ENCODE data around the gene RALGAPB. TPM values are rescaled to one million over a fixed set of nuclear protein-coding genes. Genes with fewer than 3 reads are reported as not detected.

The RALGAPB gene
- total RNA-seq, 6 experiments from 2014 or later, result 23.4 to 29.5 (median 26.7) TPM

DNA sequence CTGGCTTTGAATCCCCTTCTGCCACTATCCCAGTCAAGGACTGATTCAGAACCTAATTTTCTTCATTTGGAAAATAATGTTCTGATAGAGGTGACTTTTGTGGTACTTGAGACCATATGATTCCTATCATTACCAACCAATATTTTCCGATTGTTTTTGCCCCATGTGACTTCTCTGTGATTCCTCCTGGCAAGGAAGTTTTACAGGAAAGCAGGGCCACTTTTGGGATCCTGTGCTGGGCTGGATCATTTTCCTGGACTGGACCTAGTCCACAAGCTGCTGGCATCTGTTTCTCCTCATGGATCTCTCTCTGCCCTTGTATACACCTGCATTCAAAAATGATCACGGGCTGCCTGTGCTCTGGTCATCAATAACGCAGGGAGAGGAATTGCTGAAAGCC lies 23.6 kb upstream of the RALGAPB start:
- Mint-ChIP-seq H3K27ac (no peak overlapping the region), H3K4me1 (ENCODE audit: low read depth) (peaks cover 77% of the 10 kb centered on the region), H3K27me3 (ENCODE audit: insufficient read depth) (no peaks in the 10 kb centered on the region; the same call in 1 of the 2 replicates), H3K36me3 (ENCODE audit: low read depth) (peaks cover 35% of the 10 kb centered on the region), H3K4me3 (no peak overlapping the region), H3K9me3 (no peaks in the 10 kb centered on the region)
- TF ChIP-seq, protein P1, sequence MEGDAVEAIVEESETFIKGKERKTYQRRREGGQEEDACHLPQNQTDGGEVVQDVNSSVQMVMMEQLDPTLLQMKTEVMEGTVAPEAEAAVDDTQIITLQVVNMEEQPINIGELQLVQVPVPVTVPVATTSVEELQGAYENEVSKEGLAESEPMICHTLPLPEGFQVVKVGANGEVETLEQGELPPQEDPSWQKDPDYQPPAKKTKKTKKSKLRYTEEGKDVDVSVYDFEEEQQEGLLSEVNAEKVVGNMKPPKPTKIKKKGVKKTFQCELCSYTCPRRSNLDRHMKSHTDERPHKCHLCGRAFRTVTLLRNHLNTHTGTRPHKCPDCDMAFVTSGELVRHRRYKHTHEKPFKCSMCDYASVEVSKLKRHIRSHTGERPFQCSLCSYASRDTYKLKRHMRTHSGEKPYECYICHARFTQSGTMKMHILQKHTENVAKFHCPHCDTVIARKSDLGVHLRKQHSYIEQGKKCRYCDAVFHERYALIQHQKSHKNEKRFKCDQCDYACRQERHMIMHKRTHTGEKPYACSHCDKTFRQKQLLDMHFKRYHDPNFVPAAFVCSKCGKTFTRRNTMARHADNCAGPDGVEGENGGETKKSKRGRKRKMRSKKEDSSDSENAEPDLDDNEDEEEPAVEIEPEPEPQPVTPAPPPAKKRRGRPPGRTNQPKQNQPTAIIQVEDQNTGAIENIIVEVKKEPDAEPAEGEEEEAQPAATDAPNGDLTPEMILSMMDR (IDR thresholded peaks at IDR 0.05), result no peak
- no peak for DNase-seq

DNA sequence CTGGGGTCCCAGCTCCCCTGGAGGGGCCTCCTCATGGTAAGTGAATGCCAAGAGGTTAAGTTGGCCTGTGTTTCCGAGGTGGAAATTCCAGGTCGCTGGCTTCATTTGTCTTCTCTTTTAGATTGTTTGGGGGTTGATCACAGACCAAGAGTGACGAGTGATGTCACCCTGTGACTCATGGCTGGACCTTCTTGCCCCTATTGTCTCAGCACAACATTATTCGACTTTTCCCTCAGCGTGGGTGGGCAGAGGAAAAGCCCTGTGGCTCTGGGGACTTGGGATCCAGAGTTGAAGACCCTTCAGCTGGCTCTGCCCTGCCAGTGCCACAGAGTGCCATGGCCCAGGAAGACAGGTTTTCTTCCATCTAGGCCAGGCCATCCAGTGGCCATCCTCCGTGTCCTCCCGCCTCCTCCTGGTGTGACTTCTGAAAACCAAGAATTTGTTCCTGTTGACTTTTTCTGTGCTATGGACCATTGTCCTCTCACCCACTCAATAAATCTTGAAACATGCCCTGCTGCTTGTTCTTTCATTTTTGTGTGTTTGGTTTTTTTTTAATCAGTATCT lies 22.1 kb upstream of the RALGAPB start:
- DNase-seq, result no peak
- no peak overlapping the region for H3K4me3 Mint-ChIP-seq
- peaks cover 35% of the 10 kb centered on the region for H3K36me3 Mint-ChIP-seq (ENCODE audit: low read depth)
- H3K4me1 Mint-ChIP-seq (ENCODE audit: low read depth), result peaks cover 75% of the 10 kb centered on the region
- no peaks in the 10 kb centered on the region; the same call in 1 of the 2 replicates for H3K27me3 Mint-ChIP-seq (ENCODE audit: insufficient read depth)
- H3K27ac Mint-ChIP-seq, result peak overlapping the region; percentile 62
- TF ChIP-seq, protein P1 (IDR thresholded peaks at IDR 0.05), result no peak
- H3K9me3 Mint-ChIP-seq, result no peaks in the 10 kb centered on the region

DNA sequence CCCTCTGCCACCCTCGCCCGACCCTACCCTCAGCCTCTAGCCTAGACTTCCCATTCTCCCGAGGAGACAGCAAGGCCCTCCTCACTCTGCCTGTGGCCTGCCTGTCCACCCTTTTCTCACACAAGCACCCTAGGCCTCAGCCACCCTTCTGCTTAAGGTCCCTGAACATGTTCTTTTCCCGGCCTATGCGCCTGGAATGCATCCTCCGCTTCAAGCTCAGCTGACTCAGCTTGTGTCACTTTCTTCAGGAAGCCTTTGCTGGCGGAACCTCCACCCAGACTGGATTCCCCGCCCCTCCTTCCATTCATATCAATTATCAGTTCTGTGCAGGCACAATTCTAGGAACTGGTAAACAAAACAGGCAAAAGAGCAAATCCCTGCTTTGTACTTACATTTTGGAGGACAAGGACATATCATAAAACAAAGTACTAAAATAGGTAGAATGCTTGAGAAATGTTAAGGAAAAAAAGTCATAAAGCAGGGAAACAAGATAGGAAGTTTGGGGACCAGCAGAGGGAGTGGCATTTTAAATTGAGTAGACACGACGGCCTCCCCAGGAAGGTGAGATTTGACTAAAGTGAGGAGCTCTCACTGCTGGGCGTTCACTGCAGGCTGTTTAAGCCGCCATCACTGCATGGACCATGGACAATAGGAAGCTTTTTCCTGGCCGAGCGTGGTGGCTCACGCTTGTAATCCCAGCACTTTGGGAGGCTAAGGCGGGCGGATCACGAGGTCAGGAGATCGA lies 19.6 kb upstream of the RALGAPB start:
- Mint-ChIP-seq H3K9me3 (no peaks in the 10 kb centered on the region), H3K4me3 (peak overlapping the region; percentile 10; the same call in 1 of the 2 replicates), H3K4me1 (ENCODE audit: low read depth) (peaks cover 60% of the 10 kb centered on the region), H3K27me3 (ENCODE audit: insufficient read depth) (no peaks in the 10 kb centered on the region; the same call in 1 of the 2 replicates), H3K27ac (peak overlapping the region; percentile 88), H3K36me3 (ENCODE audit: low read depth) (peaks cover 29% of the 10 kb centered on the region)
- TF ChIP-seq, protein P1 (IDR thresholded peaks at IDR 0.05), result no peak
- DNase-seq, result no peak

DNA sequence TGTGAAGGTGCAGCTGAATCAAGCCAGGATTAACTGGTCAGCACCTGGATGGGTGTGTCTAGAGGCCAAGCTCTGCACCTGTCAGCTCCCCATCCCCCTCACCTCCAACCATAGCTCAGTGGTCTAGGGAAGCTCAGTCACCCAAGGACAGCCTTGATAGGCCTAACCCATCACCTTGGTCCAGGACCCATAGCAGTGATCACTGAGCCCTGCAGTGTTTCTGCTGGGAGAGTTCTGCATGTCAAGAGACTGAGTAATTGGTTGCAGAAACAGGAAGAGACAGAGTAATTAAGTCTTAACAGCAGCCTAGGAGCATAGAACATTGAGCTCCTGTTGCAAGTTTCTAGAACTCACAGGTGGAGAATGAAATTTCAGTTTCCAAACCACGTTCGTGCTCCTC lies 18.7 kb upstream of the RALGAPB start:
- peaks cover 24% of the 10 kb centered on the region for H3K36me3 Mint-ChIP-seq (ENCODE audit: low read depth)
- peaks cover 54% of the 10 kb centered on the region for H3K4me1 Mint-ChIP-seq (ENCODE audit: low read depth)
- peaks cover 3% of the 10 kb centered on the region for H3K27me3 Mint-ChIP-seq (ENCODE audit: insufficient read depth)
- H3K27ac Mint-ChIP-seq, result no peak overlapping the region
- H3K4me3 Mint-ChIP-seq, result no peak overlapping the region
- TF ChIP-seq, protein P1 (IDR thresholded peaks at IDR 0.05), result no peak
- DNase-seq, result no peak
- no peaks in the 10 kb centered on the region for H3K9me3 Mint-ChIP-seq

DNA sequence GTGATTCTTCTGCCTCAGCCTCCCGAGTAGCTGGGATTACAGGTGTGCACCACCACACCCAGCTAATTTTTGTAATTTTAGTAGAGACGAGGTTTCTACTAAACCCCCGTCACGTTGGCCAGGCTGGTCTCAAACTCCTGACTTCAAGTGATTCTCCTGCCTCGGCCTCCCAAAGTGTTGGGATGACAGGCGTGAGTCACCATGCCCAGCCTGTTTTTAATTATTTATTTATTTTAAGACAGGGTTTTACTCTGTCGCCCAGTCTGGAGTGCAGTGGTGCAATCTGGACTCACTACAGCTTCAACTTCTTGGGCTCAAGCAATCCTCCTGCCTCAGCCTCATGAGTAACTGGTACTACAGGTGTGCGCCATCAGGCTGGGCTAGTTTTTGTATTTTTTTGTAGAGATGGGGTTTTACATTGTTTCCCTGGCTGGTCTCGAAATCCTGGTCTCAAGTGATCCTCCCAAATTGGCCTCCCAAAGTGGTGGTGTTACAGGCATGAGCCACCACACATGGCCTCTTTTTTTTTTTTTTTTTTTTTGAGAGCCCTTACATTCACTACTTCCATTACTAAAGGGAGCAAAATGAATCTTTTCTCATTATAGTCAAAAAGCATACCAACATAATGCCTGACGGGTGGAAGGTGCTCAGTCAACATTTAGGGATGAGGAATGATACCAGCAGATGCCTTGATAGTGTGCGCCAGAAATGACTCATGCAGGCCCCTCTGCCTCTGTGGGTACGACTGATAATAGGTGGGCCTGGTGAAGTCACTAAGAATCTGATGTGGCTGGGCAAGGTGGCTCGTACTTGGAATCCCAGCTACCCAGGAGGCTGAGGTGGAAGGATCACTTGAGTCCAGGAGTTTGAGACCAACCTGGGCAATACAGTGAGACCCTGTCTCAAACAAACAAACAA lies 17.8 kb upstream of the RALGAPB start:
- peaks cover 47% of the 10 kb centered on the region for H3K4me1 Mint-ChIP-seq (ENCODE audit: low read depth)
- H3K9me3 Mint-ChIP-seq, result no peaks in the 10 kb centered on the region
- TF ChIP-seq, protein P1 (IDR thresholded peaks at IDR 0.05), result no peak
- DNase-seq, result no peak
- no peak overlapping the region for H3K27ac Mint-ChIP-seq
- peaks cover 6% of the 10 kb centered on the region for H3K27me3 Mint-ChIP-seq (ENCODE audit: insufficient read depth)
- H3K36me3 Mint-ChIP-seq (ENCODE audit: low read depth), result peaks cover 17% of the 10 kb centered on the region
- no peak overlapping the region for H3K4me3 Mint-ChIP-seq

Measured in HFFc6 (cell line).